Liver (tissue), 2 donors: Measurements from ENCODE around the gene MKI67.

Experiments used
- FOXA1 ChIP-seq: IDR thresholded peaks from 2 replicates; pipeline ENCODE4 v1.6.1; 2016; ENCODE audit warnings: antibody characterized with exemption
- TF ChIP-seq, protein P1 (sequence below): fragments of 150-350 bp; IDR thresholded peaks from 2 replicates; pipeline ENCODE4 v1.5.1; 2017; ENCODE audit warnings: improper control_type of control experiment, low read depth, low read length; ENCODE audit not compliant: missing input control
- TF ChIP-seq, protein P2 (sequence below): IDR thresholded peaks from 2 replicates; pipeline ENCODE4 v1.6.1; 2016; ENCODE audit warnings: antibody characterized with exemption
- donor health status: healthy.

DNA sequence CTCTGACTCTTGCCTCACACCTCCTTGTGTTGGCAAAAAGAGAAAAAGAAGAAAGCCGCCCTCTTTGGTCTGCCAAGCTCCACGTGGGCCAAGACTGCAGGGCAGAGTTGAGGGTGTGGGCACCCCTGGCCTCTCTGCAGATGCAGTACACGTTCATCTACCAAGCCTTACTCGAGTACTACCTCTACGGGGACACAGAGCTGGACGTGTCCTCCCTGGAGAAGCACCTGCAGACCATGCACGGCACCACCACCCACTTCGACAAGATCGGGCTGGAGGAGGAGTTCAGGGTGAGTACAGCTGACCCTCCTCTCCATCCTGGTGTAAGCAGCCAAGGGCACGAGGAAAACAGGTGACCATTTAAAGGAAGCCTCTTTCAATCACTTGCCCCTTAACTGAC, 56.1 kb downstream of the MKI67 start:
- TF ChIP-seq, protein P1, sequence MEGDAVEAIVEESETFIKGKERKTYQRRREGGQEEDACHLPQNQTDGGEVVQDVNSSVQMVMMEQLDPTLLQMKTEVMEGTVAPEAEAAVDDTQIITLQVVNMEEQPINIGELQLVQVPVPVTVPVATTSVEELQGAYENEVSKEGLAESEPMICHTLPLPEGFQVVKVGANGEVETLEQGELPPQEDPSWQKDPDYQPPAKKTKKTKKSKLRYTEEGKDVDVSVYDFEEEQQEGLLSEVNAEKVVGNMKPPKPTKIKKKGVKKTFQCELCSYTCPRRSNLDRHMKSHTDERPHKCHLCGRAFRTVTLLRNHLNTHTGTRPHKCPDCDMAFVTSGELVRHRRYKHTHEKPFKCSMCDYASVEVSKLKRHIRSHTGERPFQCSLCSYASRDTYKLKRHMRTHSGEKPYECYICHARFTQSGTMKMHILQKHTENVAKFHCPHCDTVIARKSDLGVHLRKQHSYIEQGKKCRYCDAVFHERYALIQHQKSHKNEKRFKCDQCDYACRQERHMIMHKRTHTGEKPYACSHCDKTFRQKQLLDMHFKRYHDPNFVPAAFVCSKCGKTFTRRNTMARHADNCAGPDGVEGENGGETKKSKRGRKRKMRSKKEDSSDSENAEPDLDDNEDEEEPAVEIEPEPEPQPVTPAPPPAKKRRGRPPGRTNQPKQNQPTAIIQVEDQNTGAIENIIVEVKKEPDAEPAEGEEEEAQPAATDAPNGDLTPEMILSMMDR = no peak
- TF ChIP-seq, protein P2, sequence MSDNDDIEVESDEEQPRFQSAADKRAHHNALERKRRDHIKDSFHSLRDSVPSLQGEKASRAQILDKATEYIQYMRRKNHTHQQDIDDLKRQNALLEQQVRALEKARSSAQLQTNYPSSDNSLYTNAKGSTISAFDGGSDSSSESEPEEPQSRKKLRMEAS = no peak
- no peak for TF ChIP-seq FOXA1
